GM18858 (cell line): ENCODE data around the gene ALPP.
"Not testable (repeated sequence)": the region's sequence is repeated elsewhere in the genome, so short reads cannot be mapped to it uniquely, and the experiment has no call there.

Source experiments
- ATAC-seq: cut with Tn5 transposase; IDR thresholded peaks from one replicate; pipeline ENCODE4 v1.9.1; 2021; ENCODE audit not compliant: unreplicated experiment

ALPP gene

GRCh38 chr2:232400256-232401015 is 21.9 kb downstream of the ALPP start:
- no peak for ATAC-seq

GRCh38 chr2:232402518-232402917 is 24.0 kb downstream of the ALPP start:
- no peak for ATAC-seq

- no peak for ATAC-seq
Observed at GRCh38 chr2:232405943-232406510, 27.5 kb downstream of the ALPP start.

- no peak for ATAC-seq
Observed at GRCh38 chr2:232406556-232407310, 28.2 kb downstream of the ALPP start, which contains the start of gene ALPG. Gene ALPG, plus strand, starts transcription at chr2:232406844. Its CDS starts 51 bp downstream, at chr2:232406895.

- ATAC-seq, result not testable (repeated sequence)
Observed at GRCh38 chr2:232407428-232408150, 29.0 kb downstream of the ALPP start.

- not testable (repeated sequence) for ATAC-seq
Observed at GRCh38 chr2:232408269-232408668, 29.7 kb downstream of the ALPP start.

- ATAC-seq, result not testable (repeated sequence)
Observed at GRCh38 chr2:232409617-232410016, 31.1 kb downstream of the ALPP start.

GRCh38 chr2:232410238-232410900 is 31.8 kb downstream of the ALPP start:
- no peak for ATAC-seq

- no peak for ATAC-seq
Observed at GRCh38 chr2:232411901-232412629, 33.5 kb downstream of the ALPP start.

- ATAC-seq, result no peak
Observed at GRCh38 chr2:232412986-232413385, 34.4 kb downstream of the ALPP start.

GRCh38 chr2:232415138-232415690 is 36.7 kb downstream of the ALPP start:
- no peak for ATAC-seq

GRCh38 chr2:232415736-232416520 is 37.4 kb downstream of the ALPP start:
- no peak for ATAC-seq

GRCh38 chr2:232416521-232417470 is 38.2 kb downstream of the ALPP start:
- no peak for ATAC-seq

GRCh38 chr2:232417489-232417888 is 38.9 kb downstream of the ALPP start:
- ATAC-seq, result no peak

- no peak for ATAC-seq
Observed at GRCh38 chr2:232418056-232418455, 39.5 kb downstream of the ALPP start.

GRCh38 chr2:232418466-232419244 is 40.1 kb downstream of the ALPP start:
- ATAC-seq, result no peak
